GM21786 (cell line): ENCODE measurements around the gene SEC24B.
"Not testable (repeated sequence)": the region's sequence is repeated elsewhere in the genome, so short reads cannot be mapped to it uniquely, and the experiment has no call there.

ENCODE experiments used
- ATAC-seq: cut with Tn5 transposase; IDR thresholded peaks from one replicate; pipeline ENCODE4 v1.9.1; 2021; ENCODE audit not compliant: unreplicated experiment

The SEC24B gene

DNA sequence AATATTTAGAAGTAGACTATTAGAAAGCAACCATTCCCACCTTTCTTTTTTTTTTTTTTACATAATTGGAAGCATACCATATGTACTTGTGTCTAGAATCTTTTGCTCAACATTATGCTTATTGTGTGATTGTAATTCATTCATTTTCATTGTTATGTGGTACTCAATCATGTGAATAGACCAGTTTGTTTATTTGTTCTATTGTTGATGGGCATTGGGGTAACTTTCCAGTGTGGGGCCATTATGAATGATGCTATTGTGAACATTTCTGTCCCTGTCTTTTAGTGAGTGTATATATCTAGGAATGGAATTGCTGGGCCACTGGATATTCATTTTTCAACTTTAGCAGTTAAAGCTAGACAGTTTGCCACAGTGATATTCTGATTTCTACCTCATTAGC lies 63.9 kb downstream of the SEC24B start:
- no peak for ATAC-seq

- ATAC-seq, result no peak
Observed at GRCh38 chr4:109499513-109499912, 65.9 kb downstream of the SEC24B start.

- ATAC-seq, result no peak
Observed at GRCh38 chr4:109506890-109507289, 73.3 kb downstream of the SEC24B start.

DNA sequence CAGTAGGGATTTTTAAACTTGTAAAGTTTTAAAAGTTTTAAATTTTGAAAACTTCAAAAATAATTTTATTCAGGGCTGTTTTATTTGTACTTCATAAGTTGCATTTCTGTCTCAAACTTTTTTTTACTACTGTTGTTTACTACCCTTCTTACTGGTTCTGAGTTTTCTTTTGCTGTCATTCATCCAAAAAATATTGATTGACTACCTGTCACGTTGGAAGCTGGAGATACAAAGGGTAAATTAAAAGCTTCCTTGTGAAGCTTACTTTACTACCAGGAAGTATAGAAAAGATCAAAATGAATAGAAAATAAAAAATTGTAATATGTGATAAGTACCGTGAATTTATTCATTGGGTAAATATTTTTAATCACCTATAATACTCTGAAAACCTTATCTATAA lies 77.1 kb downstream of the SEC24B start:
- ATAC-seq, result no peak

- no peak for ATAC-seq
Observed at GRCh38 chr4:109511414-109511813, 77.8 kb downstream of the SEC24B start.

DNA sequence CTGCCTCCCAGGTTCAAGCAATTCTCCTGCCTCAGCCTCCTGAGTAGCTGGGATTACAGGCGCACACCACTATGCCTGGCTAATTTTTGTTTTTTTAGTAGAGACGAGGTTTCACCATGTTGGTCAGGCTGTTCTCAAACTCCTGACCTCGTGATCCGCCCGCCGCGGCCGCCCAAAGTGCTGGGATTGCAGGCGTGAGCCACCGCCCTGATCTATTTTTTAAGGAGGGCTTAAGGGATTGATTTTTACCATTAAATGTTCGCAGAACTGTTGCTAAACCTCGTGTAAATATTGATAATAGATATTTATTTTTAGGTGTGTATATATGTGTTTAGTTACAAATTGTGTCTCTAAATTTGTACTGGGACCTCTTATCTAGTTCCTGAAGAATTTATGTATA lies 79.8 kb downstream of the SEC24B start:
- not testable (repeated sequence) for ATAC-seq

DNA sequence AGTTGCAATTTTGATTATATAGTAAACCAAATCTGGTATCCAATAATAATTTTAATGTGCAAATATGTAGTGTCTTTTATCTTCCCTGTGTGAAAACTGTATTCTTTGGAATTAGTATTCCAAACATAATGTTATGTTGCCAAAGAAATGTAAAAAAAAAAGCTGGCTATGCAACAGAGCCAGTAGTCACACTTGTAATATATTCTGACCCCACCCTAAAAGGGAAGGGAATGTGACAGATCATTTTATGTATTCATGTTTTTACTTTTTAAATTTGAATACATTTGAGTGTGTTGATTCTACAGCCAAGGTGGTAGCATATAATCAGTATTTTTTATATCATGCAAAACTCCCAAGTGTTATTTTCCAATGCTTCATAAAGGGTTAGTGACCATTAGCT lies 98.6 kb downstream of the SEC24B start:
- ATAC-seq, result no peak

DNA sequence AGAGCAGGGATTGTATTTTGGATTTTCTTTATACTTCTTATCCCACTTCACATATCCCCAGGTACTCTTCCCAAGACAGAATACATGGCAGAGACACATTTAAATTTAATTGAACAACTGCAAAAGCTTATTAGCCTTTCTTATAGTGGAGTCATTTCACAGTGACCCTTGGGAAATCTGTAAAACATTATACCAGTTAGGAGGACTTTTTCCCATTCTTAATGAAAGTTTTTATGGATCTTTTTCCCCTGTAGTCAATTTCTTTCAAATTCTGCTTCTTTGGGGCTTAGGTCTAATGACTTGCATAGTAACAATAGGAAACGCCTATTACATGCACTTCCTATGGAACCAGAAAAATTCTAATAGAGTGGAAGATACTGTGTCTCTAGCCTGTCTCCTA lies 111.8 kb downstream of the SEC24B start:
- ATAC-seq, result no peak

GRCh38 chr4:109547394-109547793 lies 113.8 kb downstream of the SEC24B start:
- no peak for ATAC-seq

GRCh38 chr4:109548655-109549054 lies 115.0 kb downstream of the SEC24B start:
- ATAC-seq, result no peak

DNA sequence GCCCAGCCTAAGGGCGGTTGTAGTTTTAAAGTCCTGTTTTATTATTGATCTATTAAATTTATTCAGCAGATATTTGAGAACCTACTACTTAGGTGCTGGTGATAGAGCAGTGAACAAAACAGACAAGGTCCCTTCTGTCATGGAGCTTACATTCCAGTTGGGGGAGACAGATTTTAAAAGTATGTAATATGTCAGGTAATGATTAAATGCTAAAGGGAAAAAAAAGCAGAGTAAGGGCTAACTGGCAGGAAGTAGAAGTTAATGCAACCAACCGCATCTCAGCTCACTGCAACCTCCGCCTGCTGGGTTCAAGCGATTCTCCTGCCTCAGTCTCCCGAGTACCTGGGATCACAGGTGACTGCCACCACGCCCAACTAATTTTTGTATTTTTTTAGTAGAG lies 118.6 kb downstream of the SEC24B start:
- no peak for ATAC-seq

DNA sequence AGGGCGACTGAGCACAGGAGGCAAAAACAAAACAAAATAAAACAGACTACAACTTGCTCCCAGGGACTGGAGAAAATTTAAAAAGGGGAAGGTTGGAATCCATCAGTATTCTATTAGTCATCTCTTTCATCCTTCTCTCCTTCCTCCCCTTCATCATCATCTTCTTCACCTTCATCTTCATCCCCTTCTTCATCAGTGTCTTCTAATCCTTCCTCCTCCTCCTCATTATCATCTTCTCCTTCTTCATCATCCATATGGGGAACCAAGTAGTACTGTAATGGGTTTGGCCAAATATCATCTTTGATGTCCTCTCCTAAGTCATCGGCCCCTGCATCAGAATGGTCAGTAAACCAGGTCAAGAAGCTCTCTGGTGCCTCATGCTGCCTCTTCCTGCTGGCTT lies 119.5 kb downstream of the SEC24B start:
- ATAC-seq, result no peak

- ATAC-seq, result no peak
Observed at GRCh38 chr4:109554971-109555370, 121.4 kb downstream of the SEC24B start.

GRCh38 chr4:109557433-109557832 lies 123.8 kb downstream of the SEC24B start:
- no peak for ATAC-seq

DNA sequence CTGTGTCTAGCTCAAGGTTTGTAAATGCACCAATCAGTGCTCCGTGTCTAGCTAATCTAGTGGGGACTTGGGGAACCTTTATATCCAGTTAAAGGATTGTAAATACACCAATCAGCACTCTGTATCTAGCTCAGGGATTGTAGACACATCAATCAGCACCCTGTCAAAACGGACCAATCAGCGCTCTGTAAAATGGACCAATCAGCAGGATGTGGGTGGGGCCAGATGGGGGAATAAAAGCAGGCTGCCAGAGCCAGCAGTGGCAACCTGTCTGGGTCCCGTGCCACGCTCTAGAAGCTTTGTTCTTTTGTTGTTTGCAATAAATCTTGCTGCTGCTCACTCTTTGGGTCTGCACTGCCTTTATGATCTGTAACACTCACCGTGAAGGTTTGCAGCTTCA lies 124.5 kb downstream of the SEC24B start:
- ATAC-seq, result not testable (repeated sequence)

DNA sequence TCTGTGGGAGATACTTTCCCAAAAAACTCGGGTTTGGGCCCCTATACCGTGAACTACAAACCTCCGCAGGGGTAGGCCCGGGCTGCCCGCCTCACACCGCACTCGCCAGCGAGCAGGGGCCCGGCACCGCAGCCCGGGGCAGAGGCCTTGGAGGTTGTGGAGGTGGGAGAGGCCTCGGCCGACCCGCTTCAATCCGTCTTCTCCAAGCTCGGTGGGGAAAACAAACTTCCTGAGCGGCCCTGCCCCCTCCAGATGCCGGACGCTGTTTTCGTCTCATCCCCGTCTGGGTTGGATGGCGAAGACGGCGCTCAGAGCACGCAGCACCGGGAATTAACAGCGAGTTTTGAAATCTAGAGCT lies 126.0 kb downstream of the SEC24B start:
- peak; percentile 18 for ATAC-seq

- ATAC-seq, result peak; percentile 88
Observed at GRCh38 chr4:109559983-109560686, 126.5 kb downstream of the SEC24B start, which contains the start of gene MCUB. TSS of gene MCUB (plus strand) at chr4:109560246. CDS start at chr4:109560338, 92 bp downstream.

DNA sequence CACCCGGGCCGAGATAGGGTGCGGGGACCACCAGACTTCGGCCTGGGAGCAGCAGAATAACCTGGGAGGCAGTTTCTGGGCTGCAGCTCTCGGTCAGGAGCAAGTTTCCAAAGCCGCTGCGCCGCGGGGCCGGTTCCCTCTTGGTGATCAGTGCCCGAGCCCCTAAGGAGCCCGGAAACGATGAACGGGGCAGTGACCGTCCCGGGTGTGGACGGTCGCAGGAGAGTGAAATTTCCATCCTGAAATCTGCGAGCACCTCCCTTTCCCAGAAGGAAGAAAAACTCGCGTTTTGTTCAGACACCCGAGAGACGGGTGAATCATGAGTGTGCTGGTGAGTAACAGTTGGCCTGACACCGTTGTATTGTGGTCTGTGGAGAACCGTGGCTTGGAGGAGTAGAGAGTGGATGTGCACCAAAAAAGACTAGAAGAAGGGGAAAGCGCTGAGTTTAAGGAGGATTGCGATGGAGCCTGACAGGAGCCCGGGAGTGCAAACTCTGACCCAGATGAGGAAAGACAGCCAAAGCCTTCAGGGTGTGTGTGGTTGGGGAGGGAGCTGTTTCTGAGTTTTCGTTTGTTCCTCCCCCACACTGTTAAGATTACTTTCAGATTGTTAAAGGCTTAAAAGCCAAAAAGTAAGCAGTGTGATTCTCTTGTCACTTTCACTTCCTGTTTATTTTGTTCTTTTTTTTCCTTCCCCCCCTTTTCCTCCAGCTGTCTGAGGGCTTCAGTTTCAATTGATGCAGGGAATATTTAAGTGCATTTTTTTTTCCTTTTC lies 127.3 kb downstream of the SEC24B start:
- peak; percentile 69 for ATAC-seq

DNA sequence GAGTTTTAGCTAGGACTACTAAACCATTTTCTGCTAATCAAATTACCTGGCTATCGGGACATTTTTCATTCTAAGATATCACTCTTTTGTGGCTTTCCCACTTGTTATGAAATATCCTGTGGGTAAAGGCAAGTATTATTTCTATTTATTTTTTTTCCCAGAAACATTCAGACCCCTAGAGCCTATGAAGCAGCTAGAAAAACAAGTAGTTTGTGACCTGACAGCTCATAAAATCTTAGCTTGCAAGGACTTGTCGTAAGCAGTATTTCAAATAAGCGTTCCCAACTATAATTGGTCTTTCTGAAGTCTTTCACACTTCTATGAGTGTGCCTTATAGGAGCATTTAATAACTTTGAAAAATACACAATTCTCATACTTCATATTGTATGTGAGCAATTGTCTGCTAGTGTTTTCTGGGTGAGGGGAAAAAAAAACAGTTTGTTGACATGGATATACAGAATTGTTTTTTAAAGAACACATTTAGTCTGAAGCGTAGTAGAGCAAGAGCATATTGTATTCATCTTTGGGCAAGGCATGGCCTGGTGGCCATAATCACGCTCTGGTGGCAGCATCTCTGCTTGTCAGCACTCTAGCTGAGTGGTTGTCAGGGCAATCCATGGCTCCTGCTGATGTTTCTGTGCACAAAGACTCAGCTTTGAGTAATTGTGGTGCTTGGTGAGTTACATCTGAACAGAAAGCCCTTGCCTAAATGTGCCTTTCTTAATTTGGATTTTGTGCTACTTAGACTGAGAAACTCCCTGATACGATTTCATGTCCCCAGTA lies 129.0 kb downstream of the SEC24B start:
- no peak for ATAC-seq

DNA sequence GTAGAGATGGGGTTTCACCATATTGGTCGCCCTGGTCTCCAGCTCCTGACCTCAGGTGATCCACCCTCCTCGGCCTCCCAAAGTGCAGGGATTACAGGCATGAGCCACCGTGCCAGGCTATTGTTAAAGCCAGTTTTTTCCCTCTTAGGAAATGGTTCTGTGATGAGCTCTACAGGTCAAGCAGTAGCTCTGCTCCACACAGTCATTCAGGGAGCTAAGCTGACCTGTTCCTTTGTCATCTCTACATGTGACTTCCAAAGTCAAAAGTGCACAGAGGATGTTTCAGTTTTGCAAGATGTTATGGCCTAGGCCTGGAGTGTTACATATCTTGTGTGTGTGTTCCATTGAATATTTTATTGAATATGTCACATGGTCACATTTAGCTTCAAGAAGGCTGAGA lies 137.9 kb downstream of the SEC24B start:
- ATAC-seq, result no peak

- ATAC-seq, result no peak
Observed at GRCh38 chr4:109572154-109572553, 138.5 kb downstream of the SEC24B start.

DNA sequence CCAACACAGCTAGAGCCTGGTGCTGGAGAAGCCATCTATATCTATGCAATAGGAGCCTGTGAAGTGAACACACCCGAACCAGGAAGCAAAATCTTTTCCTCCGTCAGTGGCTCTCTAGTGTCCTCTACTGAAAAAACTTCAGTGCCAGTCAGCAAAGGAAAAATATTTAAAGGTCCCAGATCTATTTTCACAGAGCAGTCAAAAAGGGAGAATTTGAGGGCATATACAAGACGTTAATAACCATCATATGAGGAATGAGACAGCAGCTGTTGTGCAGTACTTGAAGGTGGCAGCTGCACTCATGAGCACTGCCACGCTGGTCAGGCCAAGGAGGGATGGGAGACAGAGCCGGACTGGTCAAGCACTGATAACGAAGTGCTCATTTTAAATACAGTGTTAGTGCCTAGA lies 140.8 kb downstream of the SEC24B start:
- no peak for ATAC-seq
